Measurements from ENCODE around the gene GNAT1. TPM values are rescaled to one million over a fixed set of nuclear protein-coding genes. Genes with fewer than 3 reads are reported as not detected.

Gene GNAT1
- total RNA-seq, 1 experiment from 2014 or later = not detected

GRCh38 chr3:50147447-50147846 is 44.0 kb upstream of the GNAT1 start:
- no peak overlapping the region for H4K5ac ChIP-seq (ENCODE audit: insufficient read length, low read depth, low read length)
- no peak overlapping the region for H2BK12ac ChIP-seq (ENCODE audit: insufficient read length, low read depth, low read length)
- no peaks in the 10 kb centered on the region for H3K9me3 ChIP-seq (ENCODE audit: control insufficient read depth, low read depth, low read length)
- H2BK120ac ChIP-seq (ENCODE audit: low read depth, low read length, poor library complexity, severe bottlenecking) = no peak overlapping the region
- H4K91ac ChIP-seq (ENCODE audit: insufficient read length, low read depth, low read length) = no peak overlapping the region
- no peak overlapping the region for H3K14ac ChIP-seq (ENCODE audit: insufficient read depth, low read length)
- no peaks in the 10 kb centered on the region for H3K27me3 ChIP-seq (ENCODE audit: insufficient read depth, low read length)
- peaks cover 3% of the 10 kb centered on the region; the same call in 1 of the 2 replicates for H3K4me1 ChIP-seq (ENCODE audit: insufficient read depth, low read length)
- Mint-ChIP-seq H3K9me3 (no peaks in the 10 kb centered on the region; a peak in 1 of 5 replicates), H3K27me3 (ENCODE audit: low read depth) (peaks cover 8% of the 10 kb centered on the region), H3K36me3 (ENCODE audit: insufficient read depth in 1 of 3, low read depth in 3 of 3) (no peaks in the 10 kb centered on the region), H3K4me1 (peaks cover 27 to 44% of the 10 kb centered on the region in 2 experiments), H3K4me3 (no peak overlapping the region), H3K27ac (no peak overlapping the region)
- no peaks in the 10 kb centered on the region for H4K20me1 ChIP-seq (ENCODE audit: control insufficient read depth, insufficient read depth, insufficient read length)
- no peak overlapping the region for H3T11ph ChIP-seq (ENCODE audit: low read length)
- H3K23me2 ChIP-seq (ENCODE audit: insufficient read length, low read depth, low read length, poor library complexity, severe bottlenecking) = no peaks in the 10 kb centered on the region
- H3K9ac ChIP-seq (ENCODE audit: extremely low read depth, insufficient read length, low read length) = no peak overlapping the region
- H2AFZ ChIP-seq (ENCODE audit: low read length) = no peak overlapping the region
- H3K18ac ChIP-seq (ENCODE audit: insufficient read length, low read depth, low read length) = no peak overlapping the region
- no peak for TF ChIP-seq CTCF (conservative IDR thresholded peaks at IDR 0.05)
- no peaks in the 10 kb centered on the region for H3K79me2 ChIP-seq (ENCODE audit: insufficient read depth, low read length)
- no peak overlapping the region for H3K23ac ChIP-seq (ENCODE audit: insufficient read length, low read depth, low read length)
- no CpG with 5 or more reads among the region's 2 CpGs for WGBS (ENCODE audit: extremely low coverage, insufficient read length, low lambda C conversion rate)
- H2BK5ac ChIP-seq (ENCODE audit: insufficient read length, low read length) = no peak overlapping the region
- H4K8ac ChIP-seq (replicated peaks; ENCODE audit: insufficient read length, low read depth, low read length) = no peak overlapping the region
- no peak overlapping the region for H2AK5ac ChIP-seq (ENCODE audit: insufficient read length, low read length)
- H2BK15ac ChIP-seq (ENCODE audit: low read depth, low read length) = no peak overlapping the region
- H3K4me2 ChIP-seq (ENCODE audit: insufficient read depth, insufficient read length, low read length) = no peak overlapping the region
- no peak overlapping the region for H3K27ac ChIP-seq (ENCODE audit: insufficient read length, low read depth, low read length)
- H3K56ac ChIP-seq (ENCODE audit: insufficient read length, low read depth, low read length) = no peak overlapping the region
- H2BK20ac ChIP-seq (ENCODE audit: low read depth, low read length, poor library complexity, severe bottlenecking) = no peak overlapping the region
- H3K79me1 ChIP-seq (ENCODE audit: insufficient read depth, low read depth, low read length, poor library complexity, severe bottlenecking) = no peaks in the 10 kb centered on the region
- DNase-seq = no peak
- H3K4ac ChIP-seq (ENCODE audit: low read depth, low read length) = no peak overlapping the region
